Stimulated activated CD8-positive, alpha-beta memory T cell treated with anti-CD3 and anti-CD28 coated beads, Interleukin-2, amount 100 ng/mL, for 1 hour (primary cell): ENCODE measurements around the gene SLC24A2.

Experiments
- DNase-seq, 2 donors: peaks; one replicate each; pipeline ENCODE4 v3.0.0-alpha.2; 2020; ENCODE audit warnings: low read depth in 2 of 2

SLC24A2 gene

GRCh38 chr9:19759066-19759465, 29.8 kb downstream of the SLC24A2 start:
- DNase-seq: no peak

GRCh38 chr9:19757745-19758144, 31.1 kb downstream of the SLC24A2 start:
- no peak for DNase-seq

- DNase-seq: no peak
Measured at GRCh38 chr9:19754921-19755320, 33.9 kb downstream of the SLC24A2 start.

GRCh38 chr9:19748278-19749126, 40.3 kb downstream of the SLC24A2 start:
- DNase-seq: no peak

GRCh38 chr9:19746223-19746622, 42.6 kb downstream of the SLC24A2 start:
- no peak for DNase-seq

GRCh38 chr9:19741178-19741577, 47.7 kb downstream of the SLC24A2 start:
- no peak for DNase-seq
